ENCODE data around the gene HSD17B8.

The HSD17B8 gene

DNA sequence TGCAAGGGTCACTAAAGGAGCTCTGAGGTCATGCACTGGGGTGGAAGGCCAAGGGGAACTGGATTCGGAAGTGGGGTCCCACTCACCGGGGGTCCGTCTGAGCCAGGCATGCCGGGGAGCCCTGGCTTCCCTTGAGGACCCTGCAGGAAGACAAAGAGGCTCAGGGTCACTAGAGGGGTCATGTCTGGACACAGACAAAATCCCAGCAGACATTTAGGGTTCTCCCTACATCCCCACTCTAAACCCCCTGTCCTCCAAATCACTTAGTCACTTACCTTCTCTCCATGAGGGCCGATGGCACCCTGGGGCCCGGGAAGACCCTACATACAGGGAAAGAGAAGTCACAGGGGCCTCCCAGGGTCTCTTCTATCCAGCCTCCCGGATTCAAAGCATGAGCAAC is 27.5 kb upstream of the HSD17B8 start:
- H3K4me3 ChIP-seq (ENCODE audit: low read length) = no peak overlapping the region
- no peak for TF ChIP-seq ZNF274 (IDR thresholded peaks at IDR 0.05; ENCODE audit: low read depth, low read length)

DNA sequence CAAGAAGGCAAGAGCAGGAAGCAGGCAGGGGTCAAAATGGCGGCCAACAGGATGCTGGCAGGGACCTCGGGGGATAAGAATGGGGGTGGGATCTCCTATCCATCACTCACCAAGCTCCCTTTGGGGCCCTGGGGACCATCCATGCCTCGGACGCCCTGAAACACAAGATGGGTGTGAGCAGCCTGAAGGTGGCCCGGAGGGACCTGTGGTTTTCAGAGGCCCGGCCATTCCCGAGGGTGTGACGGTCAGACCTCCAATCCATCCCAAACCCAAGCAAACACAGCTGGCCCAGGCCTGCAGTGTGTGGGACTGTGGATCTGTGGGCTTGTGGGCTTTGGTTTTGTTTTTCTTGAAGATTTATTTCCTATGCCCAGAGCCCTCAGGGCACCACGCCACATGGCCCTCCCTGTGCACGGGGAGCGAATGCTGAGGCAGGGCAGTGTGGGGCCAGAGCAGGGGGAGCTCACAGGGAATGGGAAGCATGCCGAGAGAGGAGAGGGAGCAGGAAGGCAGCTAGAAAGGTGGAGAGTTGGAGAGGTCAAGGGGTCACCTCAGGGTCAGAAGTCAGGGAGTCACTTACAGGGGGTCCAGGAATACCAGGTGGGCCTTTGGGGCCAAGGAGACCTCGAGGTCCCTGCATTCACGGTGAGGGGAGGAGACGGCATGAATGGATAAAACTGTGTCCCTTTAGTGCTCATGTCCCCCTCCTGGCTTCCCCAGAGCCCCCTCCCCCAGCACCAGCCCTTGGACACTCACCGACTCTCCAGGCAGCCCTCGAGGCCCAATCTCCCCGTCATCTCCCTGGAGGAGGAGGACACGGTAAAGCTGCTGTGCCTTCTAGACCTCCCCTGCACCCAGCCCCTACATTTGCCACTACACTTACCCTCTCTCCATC is 26.7 kb upstream of the HSD17B8 start:
- no peak for TF ChIP-seq ZNF274 (IDR thresholded peaks at IDR 0.05; ENCODE audit: low read depth, low read length)

DNA sequence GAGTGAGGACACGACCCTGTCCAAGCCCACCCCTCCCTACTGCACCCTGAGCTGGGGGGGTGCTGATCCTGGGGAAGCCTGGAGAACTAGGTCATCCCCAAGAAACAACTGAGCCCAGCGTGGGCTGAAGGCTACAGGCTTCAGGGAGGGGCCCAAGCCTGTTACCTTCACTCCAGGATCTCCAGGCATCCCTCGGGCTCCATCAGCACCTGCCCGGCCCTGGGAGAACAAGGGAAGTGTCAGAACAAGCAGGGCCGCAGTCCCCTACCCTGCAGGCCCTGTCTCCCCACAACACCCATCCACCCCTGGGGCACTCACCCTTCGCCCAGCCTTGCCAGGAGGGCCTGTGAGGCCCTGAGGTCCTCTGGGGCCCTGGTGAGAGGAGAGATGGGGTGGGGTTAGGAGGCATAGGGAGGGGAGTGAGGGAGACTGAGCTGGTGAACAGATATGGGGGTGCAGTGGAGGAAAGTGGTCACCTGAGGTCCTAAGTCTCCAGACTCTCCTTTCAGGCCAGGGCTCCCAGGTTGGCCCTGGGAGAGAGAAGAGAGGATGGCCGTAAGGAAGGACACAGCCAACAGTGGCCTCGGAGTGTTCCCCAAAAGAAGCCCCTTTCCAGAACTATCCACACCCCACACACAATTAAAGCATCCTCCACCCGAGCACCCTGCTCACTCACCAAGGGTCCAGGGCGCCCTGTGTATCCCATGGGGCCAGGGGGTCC is 25.5 kb upstream of the HSD17B8 start:
- TF ChIP-seq ZNF274 (IDR thresholded peaks at IDR 0.05; ENCODE audit: low read depth, low read length) = no peak

More for the DNA sequence above, 26.7 kb upstream of the HSD17B8 start:
- no peak overlapping the region for H3K4me3 ChIP-seq (ENCODE audit: low read length)

DNA sequence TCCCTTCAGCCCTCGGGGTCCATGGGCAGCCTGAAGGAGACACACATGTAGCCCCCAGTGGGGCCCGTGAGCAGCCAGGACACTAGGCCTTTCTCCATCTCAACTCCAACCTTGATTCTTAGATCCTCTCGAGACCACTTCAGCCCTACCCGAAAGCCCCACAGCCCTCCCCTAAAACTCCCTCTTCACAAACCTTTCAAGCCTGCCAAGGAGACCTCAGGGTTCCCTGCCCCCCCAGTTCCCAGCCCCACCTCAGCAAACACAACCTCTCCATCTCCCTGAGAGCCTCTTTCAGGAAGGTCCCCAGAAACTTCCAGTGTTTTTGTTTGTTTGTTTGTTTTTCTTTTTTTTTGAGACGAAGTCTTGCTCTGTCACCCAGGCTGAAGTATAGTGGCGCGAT is 23.3 kb upstream of the HSD17B8 start:
- no peak overlapping the region for H3K4me3 ChIP-seq (ENCODE audit: low read length)
- no peak for TF ChIP-seq ZNF274 (IDR thresholded peaks at IDR 0.05; ENCODE audit: low read depth, low read length)

More for the DNA sequence above, 25.5 kb upstream of the HSD17B8 start:
- no peak overlapping the region for H3K4me3 ChIP-seq (ENCODE audit: low read length)

DNA sequence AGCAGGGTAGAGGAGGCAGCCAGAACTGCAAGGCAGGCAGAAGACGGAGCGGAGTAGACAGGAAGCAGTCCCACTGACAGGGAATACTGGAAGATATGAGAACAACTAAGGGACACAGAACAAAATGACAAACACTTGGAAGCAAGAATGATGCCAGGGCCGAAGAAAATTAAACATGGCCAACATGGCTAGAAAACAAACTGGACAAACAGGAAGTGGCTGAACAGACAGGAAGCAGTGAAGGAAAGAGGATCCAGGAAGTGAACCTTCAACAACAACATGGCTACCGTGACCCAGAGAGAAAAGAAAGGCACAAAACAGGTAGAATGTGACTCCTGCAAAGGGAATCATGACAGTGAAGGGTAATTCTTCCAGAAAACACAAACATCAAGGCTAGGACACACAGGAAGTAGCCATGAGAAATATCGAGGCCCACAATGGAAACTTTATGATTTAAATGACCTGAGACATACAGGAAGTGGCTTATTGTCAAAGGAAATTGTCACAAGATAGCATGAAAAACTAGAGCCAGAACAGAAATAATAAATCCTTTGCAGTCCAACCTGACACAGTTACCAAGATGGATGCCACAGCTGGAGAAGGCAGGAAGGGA is 21.3 kb upstream of the HSD17B8 start:
- H3K4me3 ChIP-seq (ENCODE audit: low read length) = no peak overlapping the region
- no peak for TF ChIP-seq ZNF274 (IDR thresholded peaks at IDR 0.05; ENCODE audit: low read depth, low read length)

DNA sequence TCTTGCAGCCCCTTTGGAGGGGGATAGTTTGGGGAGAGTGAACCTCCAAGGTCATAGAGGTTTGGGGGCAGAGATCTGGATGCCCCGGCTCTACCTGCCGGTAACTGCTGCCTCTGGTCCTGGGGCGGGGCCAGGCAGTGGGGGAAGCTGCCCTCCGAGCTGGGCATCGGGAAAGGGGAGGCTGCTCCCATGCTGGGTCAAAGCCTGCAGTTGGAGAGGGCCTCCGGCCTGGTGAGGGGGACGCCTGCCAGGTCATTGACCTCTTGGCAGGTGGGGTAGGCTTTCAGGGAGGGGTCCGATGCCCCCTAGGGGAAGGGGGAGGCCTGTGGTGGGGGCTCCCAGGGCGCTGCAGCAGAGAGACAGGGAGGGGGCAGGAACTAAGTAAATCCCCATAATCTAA is 19.3 kb upstream of the HSD17B8 start:
- no peak overlapping the region for H3K4me3 ChIP-seq (ENCODE audit: low read length)
- no peak for TF ChIP-seq ZNF274 (IDR thresholded peaks at IDR 0.05; ENCODE audit: low read depth, low read length)

DNA sequence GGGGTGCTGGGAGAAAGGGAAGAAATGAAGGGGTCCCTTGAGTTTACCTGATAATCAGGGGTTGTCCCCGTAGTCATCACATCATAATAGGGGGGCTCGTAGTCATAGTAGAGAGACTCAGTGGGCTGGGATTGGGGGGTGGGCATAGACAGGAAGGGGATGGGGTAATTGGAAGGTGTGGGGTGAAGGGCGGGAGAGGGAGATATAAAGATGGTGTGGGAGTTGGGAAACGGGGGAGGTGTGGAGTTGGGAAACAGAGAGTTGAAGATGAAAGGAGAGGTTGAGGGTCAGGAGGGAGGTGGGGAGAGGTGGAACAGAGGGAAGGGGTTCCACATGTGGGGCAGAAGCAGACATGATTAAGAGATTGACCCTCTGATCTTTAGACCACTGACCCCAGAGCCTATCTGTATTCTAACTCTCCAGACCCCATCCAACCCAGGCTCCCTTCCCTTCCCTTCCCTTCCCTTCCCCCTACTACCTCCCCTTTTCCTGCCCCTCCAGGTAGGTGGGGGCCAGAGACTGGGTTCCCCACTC is 18.7 kb upstream of the HSD17B8 start:
- no peak for TF ChIP-seq ZNF274 (IDR thresholded peaks at IDR 0.05; ENCODE audit: low read depth, low read length)
- H3K4me3 ChIP-seq (ENCODE audit: low read length) = no peak overlapping the region

DNA sequence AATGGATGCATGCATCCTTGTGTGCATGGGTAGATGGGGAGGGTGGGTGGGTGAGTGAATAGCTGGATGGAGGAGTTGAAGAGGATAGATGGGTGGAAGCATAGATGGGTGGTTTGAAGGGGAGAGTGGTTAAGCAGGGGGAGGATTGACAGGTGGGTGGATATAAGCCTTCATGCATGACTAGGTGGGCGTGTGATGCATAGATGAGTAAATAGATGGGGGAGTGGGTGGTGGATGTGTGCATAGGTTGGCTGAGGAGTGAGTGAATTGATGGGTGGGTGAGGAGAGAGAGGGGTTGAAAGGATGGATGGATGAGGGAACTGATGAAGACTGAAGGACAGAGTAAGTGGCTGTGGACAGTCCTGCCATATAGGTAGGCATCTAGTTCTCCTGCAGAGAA is 16.6 kb upstream of the HSD17B8 start:
- no peak for TF ChIP-seq ZNF274 (IDR thresholded peaks at IDR 0.05; ENCODE audit: low read depth, low read length)
- no peak overlapping the region for H3K4me3 ChIP-seq (ENCODE audit: low read length)

DNA sequence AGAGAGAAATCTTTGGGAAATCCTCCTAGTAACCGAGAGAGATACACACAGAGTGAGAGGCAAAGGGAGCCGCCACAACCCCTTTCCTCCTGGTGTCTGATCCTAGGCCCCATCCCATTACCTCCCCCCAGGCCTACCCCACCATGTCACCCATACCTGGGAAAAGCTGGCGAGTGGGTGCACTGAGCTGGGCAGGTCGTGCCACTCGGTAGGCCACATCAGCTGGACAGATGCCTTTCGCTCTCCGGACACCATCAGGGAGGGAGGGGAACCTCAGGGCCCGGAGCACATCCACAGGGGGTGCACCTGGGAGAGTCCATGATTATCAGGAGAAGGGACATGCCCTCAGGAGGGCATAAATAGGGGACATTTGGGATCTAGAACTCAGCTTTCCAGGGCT is 15.3 kb upstream of the HSD17B8 start:
- no peak for TF ChIP-seq ZNF274 (IDR thresholded peaks at IDR 0.05; ENCODE audit: low read depth, low read length)
- H3K4me3 ChIP-seq (ENCODE audit: low read length) = no peak overlapping the region

DNA sequence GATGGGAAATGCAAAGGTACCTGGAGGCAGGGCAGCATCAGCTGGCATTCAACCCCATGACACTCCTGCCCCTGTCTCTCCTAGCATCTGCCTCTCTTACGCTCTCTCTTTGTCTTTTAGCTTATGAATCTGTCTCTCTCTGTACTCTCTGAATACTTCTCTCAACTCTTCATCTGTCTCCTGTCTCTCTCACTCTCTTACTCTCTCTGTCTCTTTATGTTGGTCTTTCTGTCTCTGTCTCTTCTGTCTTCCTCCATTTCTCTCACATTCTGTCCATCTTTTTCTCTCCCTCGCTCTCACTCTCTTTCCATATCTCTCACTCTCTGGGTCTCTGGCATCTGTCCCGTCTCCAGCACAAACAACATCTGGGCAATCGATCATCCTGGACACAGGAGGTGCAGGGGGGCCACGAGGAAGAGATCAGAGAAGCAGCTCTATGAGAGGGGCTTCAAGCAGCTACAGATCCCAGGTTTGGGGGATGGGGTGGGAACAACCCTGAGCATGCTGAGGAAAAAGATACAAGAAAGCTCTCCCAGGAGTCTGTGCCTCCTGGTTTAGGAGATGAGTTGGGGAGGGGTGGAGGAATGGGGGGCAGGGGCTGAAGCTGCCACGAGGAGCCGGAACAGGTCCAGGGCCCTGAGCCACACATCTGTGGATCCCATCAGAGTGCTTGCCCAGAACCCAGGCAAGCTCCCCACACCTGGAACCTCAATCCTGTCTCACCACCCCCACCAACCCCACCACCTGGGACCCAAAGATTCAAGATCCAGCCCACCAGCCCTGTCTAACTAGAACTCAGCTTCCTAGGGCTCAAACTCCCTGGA is 14.6 kb upstream of the HSD17B8 start:
- TF ChIP-seq ZNF274 (IDR thresholded peaks at IDR 0.05; ENCODE audit: low read depth, low read length) = no peak
- H3K4me3 ChIP-seq (ENCODE audit: low read length) = no peak overlapping the region

DNA sequence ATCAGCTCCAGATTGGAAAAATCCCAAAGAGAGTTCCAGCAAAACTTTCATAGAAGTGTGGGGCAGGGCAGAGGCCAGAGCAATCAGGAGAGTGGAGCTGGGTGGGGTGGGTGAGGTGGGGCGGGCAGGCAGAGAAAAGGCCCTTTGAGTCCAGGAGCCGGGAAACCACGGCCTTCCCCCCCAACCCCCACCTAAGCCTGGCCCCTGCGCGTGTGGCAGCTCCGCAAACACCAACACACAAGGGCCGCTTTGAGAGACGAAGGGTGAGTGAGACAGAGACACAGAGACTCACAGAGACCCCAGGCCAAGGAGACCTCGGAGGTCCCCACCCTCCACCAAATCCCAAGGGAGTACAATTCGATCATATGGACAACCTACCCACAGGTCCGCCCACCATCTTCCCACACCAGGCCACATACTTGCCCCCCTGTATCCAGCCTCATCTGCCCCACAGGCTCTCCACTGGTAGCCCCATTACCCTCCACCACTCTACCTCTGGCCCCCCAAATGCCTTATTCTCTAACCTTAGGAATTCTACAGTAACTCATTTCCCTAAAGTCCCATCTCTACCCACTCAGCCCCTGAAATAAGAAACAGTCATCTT is 13.8 kb upstream of the HSD17B8 start:
- no peak for TF ChIP-seq ZNF274 (IDR thresholded peaks at IDR 0.05; ENCODE audit: low read depth, low read length)

DNA sequence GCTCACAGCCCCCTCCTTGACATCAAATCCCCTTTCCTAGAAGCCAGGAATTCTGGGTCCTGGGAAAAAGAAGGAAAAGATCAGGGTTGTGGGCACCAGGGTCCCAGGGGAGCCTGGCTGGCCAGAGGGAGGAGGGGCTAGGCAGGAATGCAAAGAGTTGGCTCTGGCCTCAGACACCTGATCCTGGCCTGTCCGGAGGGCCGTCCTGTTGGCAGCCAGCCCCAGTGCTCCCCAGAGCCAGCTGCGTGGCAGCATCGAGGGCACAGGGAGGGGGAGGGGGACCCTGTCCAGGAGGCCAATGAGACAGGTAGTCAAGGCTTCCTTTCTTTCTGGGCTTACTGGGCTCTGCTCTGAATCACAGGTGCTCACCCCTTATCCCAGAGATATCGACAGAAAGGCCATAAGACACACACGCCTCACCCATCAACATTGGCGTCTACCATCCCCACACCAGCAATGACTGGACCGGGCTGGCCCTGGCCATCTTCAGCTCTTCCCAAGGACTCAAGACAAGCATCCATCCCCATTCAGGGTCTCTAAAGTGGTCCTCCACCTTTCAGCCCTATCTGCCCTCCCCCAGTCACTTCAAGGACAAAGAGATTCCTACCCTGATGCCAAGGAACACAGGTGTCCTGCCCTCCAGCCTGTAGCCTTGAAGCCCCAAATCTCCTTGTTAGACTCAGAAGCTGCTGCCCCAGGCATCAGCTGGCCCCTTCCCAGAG is 12.9 kb upstream of the HSD17B8 start:
- H3K4me3 ChIP-seq (ENCODE audit: low read length) = no peak overlapping the region

More for the DNA sequence above, 13.8 kb upstream of the HSD17B8 start:
- H3K4me3 ChIP-seq (ENCODE audit: low read length) = no peak overlapping the region

More for the DNA sequence above, 12.9 kb upstream of the HSD17B8 start:
- no peak for TF ChIP-seq ZNF274 (IDR thresholded peaks at IDR 0.05; ENCODE audit: low read depth, low read length)
